Measurements from ENCODE around the gene PRKAR1B.
"Not testable (repeated sequence)": the region's sequence is repeated elsewhere in the genome, so short reads cannot be mapped to it uniquely, and the experiment has no call there.

DNA sequence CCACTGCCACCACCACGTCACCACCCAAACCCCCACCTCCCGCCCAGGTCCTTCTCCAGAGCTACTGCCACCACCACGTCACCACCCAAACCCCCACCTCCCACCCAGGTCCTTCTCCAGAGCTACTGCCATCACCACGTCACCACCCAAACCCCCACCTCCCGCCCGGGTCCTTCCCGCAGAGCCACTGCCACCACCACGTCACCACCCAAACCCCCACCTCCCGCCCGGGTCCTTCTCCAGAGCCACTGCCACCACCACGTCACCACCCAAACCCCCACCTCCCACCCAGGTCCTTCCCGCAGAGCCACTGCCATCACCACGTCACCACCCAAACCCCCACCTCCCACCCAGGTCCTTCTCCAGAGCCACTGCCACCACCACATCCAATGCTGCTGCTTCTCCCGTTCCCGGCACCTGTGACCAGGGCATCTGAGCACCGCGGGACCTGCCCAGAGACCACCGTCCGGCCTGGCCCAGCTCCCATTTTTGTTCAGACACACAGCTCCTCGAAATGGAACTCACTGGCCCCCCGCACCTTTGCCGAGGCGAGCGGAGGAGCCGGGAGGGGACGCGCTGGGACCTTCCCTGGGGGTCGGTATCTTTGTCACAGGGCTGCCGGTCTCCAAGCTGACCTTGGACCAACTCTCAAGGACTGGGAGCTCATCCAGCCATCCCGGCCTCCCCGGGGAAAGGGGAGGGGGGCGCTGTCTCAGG is 174.8 kb downstream of the PRKAR1B start:
- TF ChIP-seq, protein P1, sequence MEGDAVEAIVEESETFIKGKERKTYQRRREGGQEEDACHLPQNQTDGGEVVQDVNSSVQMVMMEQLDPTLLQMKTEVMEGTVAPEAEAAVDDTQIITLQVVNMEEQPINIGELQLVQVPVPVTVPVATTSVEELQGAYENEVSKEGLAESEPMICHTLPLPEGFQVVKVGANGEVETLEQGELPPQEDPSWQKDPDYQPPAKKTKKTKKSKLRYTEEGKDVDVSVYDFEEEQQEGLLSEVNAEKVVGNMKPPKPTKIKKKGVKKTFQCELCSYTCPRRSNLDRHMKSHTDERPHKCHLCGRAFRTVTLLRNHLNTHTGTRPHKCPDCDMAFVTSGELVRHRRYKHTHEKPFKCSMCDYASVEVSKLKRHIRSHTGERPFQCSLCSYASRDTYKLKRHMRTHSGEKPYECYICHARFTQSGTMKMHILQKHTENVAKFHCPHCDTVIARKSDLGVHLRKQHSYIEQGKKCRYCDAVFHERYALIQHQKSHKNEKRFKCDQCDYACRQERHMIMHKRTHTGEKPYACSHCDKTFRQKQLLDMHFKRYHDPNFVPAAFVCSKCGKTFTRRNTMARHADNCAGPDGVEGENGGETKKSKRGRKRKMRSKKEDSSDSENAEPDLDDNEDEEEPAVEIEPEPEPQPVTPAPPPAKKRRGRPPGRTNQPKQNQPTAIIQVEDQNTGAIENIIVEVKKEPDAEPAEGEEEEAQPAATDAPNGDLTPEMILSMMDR (IDR thresholded peaks at IDR 0.05): not testable (repeated sequence)
- TF ChIP-seq, protein P2, sequence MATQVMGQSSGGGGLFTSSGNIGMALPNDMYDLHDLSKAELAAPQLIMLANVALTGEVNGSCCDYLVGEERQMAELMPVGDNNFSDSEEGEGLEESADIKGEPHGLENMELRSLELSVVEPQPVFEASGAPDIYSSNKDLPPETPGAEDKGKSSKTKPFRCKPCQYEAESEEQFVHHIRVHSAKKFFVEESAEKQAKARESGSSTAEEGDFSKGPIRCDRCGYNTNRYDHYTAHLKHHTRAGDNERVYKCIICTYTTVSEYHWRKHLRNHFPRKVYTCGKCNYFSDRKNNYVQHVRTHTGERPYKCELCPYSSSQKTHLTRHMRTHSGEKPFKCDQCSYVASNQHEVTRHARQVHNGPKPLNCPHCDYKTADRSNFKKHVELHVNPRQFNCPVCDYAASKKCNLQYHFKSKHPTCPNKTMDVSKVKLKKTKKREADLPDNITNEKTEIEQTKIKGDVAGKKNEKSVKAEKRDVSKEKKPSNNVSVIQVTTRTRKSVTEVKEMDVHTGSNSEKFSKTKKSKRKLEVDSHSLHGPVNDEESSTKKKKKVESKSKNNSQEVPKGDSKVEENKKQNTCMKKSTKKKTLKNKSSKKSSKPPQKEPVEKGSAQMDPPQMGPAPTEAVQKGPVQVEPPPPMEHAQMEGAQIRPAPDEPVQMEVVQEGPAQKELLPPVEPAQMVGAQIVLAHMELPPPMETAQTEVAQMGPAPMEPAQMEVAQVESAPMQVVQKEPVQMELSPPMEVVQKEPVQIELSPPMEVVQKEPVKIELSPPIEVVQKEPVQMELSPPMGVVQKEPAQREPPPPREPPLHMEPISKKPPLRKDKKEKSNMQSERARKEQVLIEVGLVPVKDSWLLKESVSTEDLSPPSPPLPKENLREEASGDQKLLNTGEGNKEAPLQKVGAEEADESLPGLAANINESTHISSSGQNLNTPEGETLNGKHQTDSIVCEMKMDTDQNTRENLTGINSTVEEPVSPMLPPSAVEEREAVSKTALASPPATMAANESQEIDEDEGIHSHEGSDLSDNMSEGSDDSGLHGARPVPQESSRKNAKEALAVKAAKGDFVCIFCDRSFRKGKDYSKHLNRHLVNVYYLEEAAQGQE (IDR thresholded peaks at IDR 0.05; ENCODE audit: insufficient read depth in 1 of 2, low read depth in 2 of 2, low read length in 1 of 2): not testable (repeated sequence)
- not testable (repeated sequence) for TF ChIP-seq POLR2AphosphoS5 (IDR thresholded peaks at IDR 0.05; ENCODE audit: low read depth, low read length); TCF7L2 (IDR thresholded peaks at IDR 0.05; ENCODE audit: low read depth, low read length); SIN3A (IDR thresholded peaks at IDR 0.05; ENCODE audit: borderline replicate concordance, insufficient read depth, low read depth, low read length)
